HG02884 (cell line): ENCODE results near the gene ALDOA.
A peak's percentile ranks its signal among the peaks of the same experiment; 100 is the strongest.
"Not testable (repeated sequence)": the region's sequence is repeated elsewhere in the genome, so short reads cannot be mapped to it uniquely, and the experiment has no call there.

ENCODE experiments used
- ATAC-seq: cut with Tn5 transposase; IDR thresholded peaks from one replicate; pipeline ENCODE4 v1.9.1; 2021; ENCODE audit warnings: mild to moderate bottlenecking, moderate library complexity; ENCODE audit not compliant: unreplicated experiment

Gene ALDOA

GRCh38 chr16:30065102-30065942 is at the start of gene ALDOA:
TSS of gene ALDOA (plus strand) at chr16:30065760. CDS start at chr16:30066898, 1,138 bp downstream.
- ATAC-seq: peak; percentile 67

GRCh38 chr16:30016555-30017276 is 48.8 kb upstream of the ALDOA start:
- no peak for ATAC-seq

GRCh38 chr16:30017277-30017656 is 48.3 kb upstream of the ALDOA start:
- no peak for ATAC-seq

- ATAC-seq: not testable (repeated sequence)
Observed at GRCh38 chr16:30017937-30018336, 47.6 kb upstream of the ALDOA start.

- ATAC-seq: no peak
Observed at GRCh38 chr16:30018731-30019158, 46.8 kb upstream of the ALDOA start.

- no peak for ATAC-seq
Observed at GRCh38 chr16:30022887-30023286, 42.7 kb upstream of the ALDOA start, which contains the start of gene C16orf92. TSS of gene C16orf92 (plus strand) at chr16:30023198. CDS start at chr16:30023341, 143 bp downstream.

- ATAC-seq: no peak
Observed at GRCh38 chr16:30023586-30023985, 42.0 kb upstream of the ALDOA start.

- no peak for ATAC-seq
Observed at GRCh38 chr16:30024451-30024850, 41.1 kb upstream of the ALDOA start.

- ATAC-seq: no peak
Observed at GRCh38 chr16:30025156-30025555, 40.4 kb upstream of the ALDOA start.

- ATAC-seq: no peak
Observed at GRCh38 chr16:30025574-30025973, 40.0 kb upstream of the ALDOA start.

- no peak for ATAC-seq
Observed at GRCh38 chr16:30026449-30026848, 39.1 kb upstream of the ALDOA start.

- no peak for ATAC-seq
Observed at GRCh38 chr16:30027588-30028437, 37.7 kb upstream of the ALDOA start.

- ATAC-seq: no peak
Observed at GRCh38 chr16:30028438-30029076, 37.0 kb upstream of the ALDOA start.

- ATAC-seq: no peak
Observed at GRCh38 chr16:30030011-30030685, 35.4 kb upstream of the ALDOA start.

GRCh38 chr16:30030841-30031413 is 34.6 kb upstream of the ALDOA start, which contains the start of gene TLCD3B:
TSS of gene TLCD3B (minus strand) at chr16:30031271. CDS start at chr16:30030527, 744 bp downstream.
- ATAC-seq: no peak

- no peak for ATAC-seq
Observed at GRCh38 chr16:30031477-30031918, 34.1 kb upstream of the ALDOA start.

GRCh38 chr16:30032083-30032819 is 33.3 kb upstream of the ALDOA start:
- no peak for ATAC-seq

GRCh38 chr16:30033270-30033669 is 32.3 kb upstream of the ALDOA start:
- no peak for ATAC-seq

- no peak for ATAC-seq
Observed at GRCh38 chr16:30040221-30040620, 25.3 kb upstream of the ALDOA start.
